ENCODE data around the gene NSUN5. TPM values are rescaled to one million over a fixed set of nuclear protein-coding genes. Genes with fewer than 3 reads are reported as not detected.

NSUN5 gene
- polyA plus RNA-seq, 1 donor from 2014 or later = 70.0 TPM

DNA sequence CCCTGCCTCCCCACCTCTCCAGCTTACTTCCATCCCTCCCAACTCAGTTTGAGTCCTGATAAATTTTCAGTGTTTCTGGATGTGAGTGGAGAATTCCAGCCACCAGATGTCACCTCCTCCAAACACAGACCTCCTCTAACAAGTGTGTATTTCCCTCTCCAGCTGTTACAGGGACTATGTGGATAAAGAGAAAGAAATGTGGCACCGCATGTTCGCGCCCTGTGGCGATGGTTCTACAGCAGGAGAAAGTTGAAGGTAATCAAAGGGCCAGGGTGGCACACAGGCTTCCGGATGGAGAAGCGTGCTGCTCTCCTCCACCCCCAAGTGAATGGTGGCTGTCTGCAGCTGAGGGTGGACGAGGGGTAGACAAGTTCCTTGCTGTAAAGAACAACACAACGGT, 34.0 kb upstream of the NSUN5 start:
- Histone ChIP-seq H3K9ac (ENCODE audit: low read length) (no peak overlapping the region), H2AFZ (ENCODE audit: low read depth, low read length) (no peak overlapping the region)

DNA sequence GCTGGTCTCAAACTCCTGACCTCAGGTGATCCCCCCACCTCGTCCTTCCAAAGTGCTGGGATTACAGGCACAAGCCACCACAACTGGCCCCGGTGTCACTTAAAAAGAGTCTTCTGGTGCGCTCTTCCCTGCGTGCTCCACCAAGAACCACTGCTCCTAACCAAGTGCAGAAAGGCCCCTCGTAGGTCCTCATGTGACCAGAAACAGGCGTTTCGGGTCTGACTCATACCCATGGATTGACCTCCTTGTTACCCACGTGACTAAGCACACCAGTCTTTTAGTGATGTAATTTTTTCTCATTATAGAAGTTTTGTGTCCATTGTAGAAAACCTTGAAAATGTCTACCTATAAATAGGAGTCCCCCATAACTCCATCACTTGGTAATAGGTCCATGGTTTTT, 33.3 kb upstream of the NSUN5 start:
- H3K79me2 ChIP-seq (replicated peaks; ENCODE audit: insufficient read depth, low read length) = no peaks in the 10 kb centered on the region

More for the DNA sequence above, 34.0 kb upstream of the NSUN5 start:
- Histone ChIP-seq H3K9me3 (ENCODE audit: low read length) (no peaks in the 10 kb centered on the region), H3K27me3 (ENCODE audit: insufficient read depth, low read depth, low read length) (no peaks in the 10 kb centered on the region), H4K20me1 (ENCODE audit: insufficient read depth) (no peaks in the 10 kb centered on the region), H3K9me2 (ENCODE audit: insufficient read depth, low read length) (no peaks in the 10 kb centered on the region), H3K4me3 (ENCODE audit: low read length) (no peak overlapping the region), H3K36me3 (ENCODE audit: insufficient read depth, low read length) (no peaks in the 10 kb centered on the region), H3F3A (ENCODE audit: insufficient read depth, low read length, poor library complexity, severe bottlenecking) (no peaks in the 10 kb centered on the region), H3K27ac (ENCODE audit: low read length) (no peak overlapping the region), H3K4me2 (ENCODE audit: low read length) (no peak overlapping the region), H3K79me2 (replicated peaks; ENCODE audit: insufficient read depth, low read length) (no peaks in the 10 kb centered on the region)
- TF ChIP-seq, protein P1, sequence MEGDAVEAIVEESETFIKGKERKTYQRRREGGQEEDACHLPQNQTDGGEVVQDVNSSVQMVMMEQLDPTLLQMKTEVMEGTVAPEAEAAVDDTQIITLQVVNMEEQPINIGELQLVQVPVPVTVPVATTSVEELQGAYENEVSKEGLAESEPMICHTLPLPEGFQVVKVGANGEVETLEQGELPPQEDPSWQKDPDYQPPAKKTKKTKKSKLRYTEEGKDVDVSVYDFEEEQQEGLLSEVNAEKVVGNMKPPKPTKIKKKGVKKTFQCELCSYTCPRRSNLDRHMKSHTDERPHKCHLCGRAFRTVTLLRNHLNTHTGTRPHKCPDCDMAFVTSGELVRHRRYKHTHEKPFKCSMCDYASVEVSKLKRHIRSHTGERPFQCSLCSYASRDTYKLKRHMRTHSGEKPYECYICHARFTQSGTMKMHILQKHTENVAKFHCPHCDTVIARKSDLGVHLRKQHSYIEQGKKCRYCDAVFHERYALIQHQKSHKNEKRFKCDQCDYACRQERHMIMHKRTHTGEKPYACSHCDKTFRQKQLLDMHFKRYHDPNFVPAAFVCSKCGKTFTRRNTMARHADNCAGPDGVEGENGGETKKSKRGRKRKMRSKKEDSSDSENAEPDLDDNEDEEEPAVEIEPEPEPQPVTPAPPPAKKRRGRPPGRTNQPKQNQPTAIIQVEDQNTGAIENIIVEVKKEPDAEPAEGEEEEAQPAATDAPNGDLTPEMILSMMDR (IDR thresholded peaks at IDR 0.05; ENCODE audit: poor library complexity, severe bottlenecking) = peak; percentile 26
- peak; percentile 20 for TF ChIP-seq SMC3 (conservative IDR thresholded peaks at IDR 0.05; ENCODE audit: poor library complexity)
- TF ChIP-seq MXI1 (conservative IDR thresholded peaks at IDR 0.05; ENCODE audit: poor library complexity, severe bottlenecking) = no peak
- TF ChIP-seq TAF1 (IDR thresholded peaks at IDR 0.05; ENCODE audit: low read depth) = no peak
- TF ChIP-seq RAD21 (conservative IDR thresholded peaks at IDR 0.05) = peak; percentile 17
- no peak for TF ChIP-seq POLR2AphosphoS5 (IDR thresholded peaks at IDR 0.05)
- TF ChIP-seq, protein P2, sequence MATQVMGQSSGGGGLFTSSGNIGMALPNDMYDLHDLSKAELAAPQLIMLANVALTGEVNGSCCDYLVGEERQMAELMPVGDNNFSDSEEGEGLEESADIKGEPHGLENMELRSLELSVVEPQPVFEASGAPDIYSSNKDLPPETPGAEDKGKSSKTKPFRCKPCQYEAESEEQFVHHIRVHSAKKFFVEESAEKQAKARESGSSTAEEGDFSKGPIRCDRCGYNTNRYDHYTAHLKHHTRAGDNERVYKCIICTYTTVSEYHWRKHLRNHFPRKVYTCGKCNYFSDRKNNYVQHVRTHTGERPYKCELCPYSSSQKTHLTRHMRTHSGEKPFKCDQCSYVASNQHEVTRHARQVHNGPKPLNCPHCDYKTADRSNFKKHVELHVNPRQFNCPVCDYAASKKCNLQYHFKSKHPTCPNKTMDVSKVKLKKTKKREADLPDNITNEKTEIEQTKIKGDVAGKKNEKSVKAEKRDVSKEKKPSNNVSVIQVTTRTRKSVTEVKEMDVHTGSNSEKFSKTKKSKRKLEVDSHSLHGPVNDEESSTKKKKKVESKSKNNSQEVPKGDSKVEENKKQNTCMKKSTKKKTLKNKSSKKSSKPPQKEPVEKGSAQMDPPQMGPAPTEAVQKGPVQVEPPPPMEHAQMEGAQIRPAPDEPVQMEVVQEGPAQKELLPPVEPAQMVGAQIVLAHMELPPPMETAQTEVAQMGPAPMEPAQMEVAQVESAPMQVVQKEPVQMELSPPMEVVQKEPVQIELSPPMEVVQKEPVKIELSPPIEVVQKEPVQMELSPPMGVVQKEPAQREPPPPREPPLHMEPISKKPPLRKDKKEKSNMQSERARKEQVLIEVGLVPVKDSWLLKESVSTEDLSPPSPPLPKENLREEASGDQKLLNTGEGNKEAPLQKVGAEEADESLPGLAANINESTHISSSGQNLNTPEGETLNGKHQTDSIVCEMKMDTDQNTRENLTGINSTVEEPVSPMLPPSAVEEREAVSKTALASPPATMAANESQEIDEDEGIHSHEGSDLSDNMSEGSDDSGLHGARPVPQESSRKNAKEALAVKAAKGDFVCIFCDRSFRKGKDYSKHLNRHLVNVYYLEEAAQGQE (IDR thresholded peaks at IDR 0.05; ENCODE audit: borderline replicate concordance) = no peak
- TF ChIP-seq EP300 (conservative IDR thresholded peaks at IDR 0.05; ENCODE audit: poor library complexity, severe bottlenecking) = no peak
- no peak for TF ChIP-seq EZH2 (IDR thresholded peaks at IDR 0.05; ENCODE audit: borderline replicate concordance, insufficient read depth, low read length, poor library complexity, severe bottlenecking)

More for the DNA sequence above, 33.3 kb upstream of the NSUN5 start:
- no peak overlapping the region for H3K4me3 ChIP-seq (ENCODE audit: low read length)
- no peaks in the 10 kb centered on the region for H3K9me2 ChIP-seq (ENCODE audit: insufficient read depth, low read length)
- H3F3A ChIP-seq (ENCODE audit: insufficient read depth, low read length, poor library complexity, severe bottlenecking) = no peaks in the 10 kb centered on the region
- no peaks in the 10 kb centered on the region for H3K36me3 ChIP-seq (ENCODE audit: insufficient read depth, low read length)
- no peak overlapping the region for H2AFZ ChIP-seq (ENCODE audit: low read depth, low read length)
- H4K20me1 ChIP-seq (ENCODE audit: insufficient read depth) = no peaks in the 10 kb centered on the region
- no peak overlapping the region for H3K27ac ChIP-seq (ENCODE audit: low read length)
- TF ChIP-seq, protein P2 (IDR thresholded peaks at IDR 0.05; ENCODE audit: borderline replicate concordance) = no peak
- TF ChIP-seq SMC3 (conservative IDR thresholded peaks at IDR 0.05; ENCODE audit: poor library complexity) (no peak), EZH2 (IDR thresholded peaks at IDR 0.05; ENCODE audit: borderline replicate concordance, insufficient read depth, low read length, poor library complexity, severe bottlenecking) (no peak), EP300 (conservative IDR thresholded peaks at IDR 0.05; ENCODE audit: poor library complexity, severe bottlenecking) (no peak), RAD21 (conservative IDR thresholded peaks at IDR 0.05) (no peak), POLR2AphosphoS5 (IDR thresholded peaks at IDR 0.05) (no peak), TAF1 (IDR thresholded peaks at IDR 0.05; ENCODE audit: low read depth) (no peak), MXI1 (conservative IDR thresholded peaks at IDR 0.05; ENCODE audit: poor library complexity, severe bottlenecking) (no peak)
- TF ChIP-seq, protein P1 (IDR thresholded peaks at IDR 0.05; ENCODE audit: poor library complexity, severe bottlenecking) = no peak
- H3K4me2 ChIP-seq (ENCODE audit: low read length) = no peak overlapping the region
- H3K27me3 ChIP-seq (ENCODE audit: insufficient read depth, low read depth, low read length) = no peaks in the 10 kb centered on the region
- no peak overlapping the region for H3K9ac ChIP-seq (ENCODE audit: low read length)
- no peaks in the 10 kb centered on the region for H3K9me3 ChIP-seq (ENCODE audit: low read length)
